ENCODE measurements around the gene MBNL1.
"Not testable (repeated sequence)": the region's sequence is repeated elsewhere in the genome, so short reads cannot be mapped to it uniquely, and the experiment has no call there.

The MBNL1 gene

DNA sequence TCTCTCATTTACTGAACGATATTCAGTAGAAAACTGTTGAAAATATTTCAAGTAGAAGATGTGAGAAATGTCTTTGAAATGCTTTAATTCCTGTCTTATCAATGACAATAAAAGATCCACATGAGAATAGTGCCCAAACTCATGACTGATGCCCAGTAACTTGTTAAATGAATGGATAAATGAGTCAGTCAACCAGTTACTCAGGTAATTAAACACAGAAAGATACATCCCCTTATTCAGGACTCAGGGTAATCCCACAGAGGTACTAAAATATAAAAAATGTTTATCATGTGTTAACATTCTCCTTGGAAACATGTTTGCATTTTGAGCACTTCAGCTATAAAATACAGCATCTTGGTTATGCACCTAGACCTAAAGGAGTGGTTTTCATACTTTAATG, 169.5 kb downstream of the MBNL1 start:
- DNase-seq (ENCODE audit: extremely low read depth in 1 of 2, low read depth in 1 of 2): no peak

DNA sequence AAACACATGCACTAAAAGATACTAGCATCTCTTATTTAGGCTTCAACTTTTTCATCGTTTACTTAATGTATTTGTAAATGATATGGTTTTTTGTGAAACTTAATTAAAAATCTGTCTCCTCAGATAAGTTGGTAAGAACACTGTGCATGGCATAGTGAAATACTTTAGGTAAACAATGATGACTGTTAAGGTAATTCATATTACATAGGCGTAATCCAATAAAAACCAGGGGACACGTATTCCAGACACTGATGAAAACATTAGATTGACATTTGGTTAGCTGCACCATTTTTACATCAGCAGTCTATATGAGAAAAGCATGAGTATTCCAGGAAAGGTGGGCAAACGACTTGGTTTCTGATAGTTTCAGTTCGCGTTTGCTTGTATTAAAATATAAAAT, 170.0 kb downstream of the MBNL1 start:
- no peak for DNase-seq (ENCODE audit: extremely low read depth in 1 of 2, low read depth in 1 of 2)

DNA sequence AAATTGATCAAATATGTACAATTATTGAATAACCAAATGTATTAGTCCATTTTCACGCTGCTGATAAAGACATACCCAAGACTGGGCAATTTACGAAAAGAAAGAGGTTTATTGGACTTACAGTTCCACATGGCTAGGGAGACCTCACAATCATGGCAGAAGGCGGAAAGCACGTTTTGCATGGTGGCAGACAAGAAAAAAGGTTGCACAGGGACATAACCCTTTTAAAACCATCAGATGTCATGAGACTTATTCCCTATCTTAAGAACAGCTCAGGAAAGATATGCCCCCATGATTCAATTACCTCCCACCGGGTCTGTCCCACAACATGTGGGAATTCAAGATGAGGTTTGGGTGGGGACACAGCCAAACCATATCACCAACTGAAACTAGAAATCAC, 171.5 kb downstream of the MBNL1 start:
- not testable (repeated sequence) for DNase-seq (ENCODE audit: extremely low read depth in 1 of 2, low read depth in 1 of 2)

DNA sequence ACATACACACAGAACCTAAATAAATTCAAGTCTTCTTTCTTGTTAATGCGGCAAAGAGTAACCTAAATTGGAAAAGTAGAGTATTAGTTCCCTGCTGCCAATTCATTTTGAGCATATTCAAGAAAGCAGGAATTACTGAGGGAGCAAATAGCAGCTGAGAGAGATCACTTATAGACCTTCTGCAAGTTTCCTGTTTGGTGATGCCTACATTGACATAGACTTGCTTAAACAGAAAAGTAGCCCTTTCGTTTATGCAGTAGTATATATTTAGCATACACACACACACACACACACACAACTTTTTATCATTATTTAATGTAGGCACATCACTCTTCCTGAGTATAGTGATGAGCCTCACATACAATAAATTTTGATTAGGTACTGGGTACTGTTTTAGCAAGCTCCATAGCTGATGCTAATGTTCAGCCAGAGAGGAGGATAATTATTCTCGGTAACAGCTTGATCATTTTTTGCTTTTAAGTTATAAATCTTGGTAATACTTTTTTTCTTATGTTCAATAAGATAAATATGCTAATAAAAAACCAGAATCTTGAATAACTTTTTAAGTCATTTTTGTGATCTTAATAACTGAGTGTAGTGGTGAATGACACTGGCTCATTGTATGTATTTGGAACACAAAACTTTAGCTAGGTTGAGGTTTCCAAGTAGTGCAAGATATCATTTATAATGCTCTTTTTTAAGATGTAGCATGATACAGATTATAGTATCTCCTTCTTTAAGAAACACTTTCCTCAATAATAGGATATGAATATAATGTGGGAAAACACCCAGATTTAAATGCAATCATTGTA, 174.7 kb downstream of the MBNL1 start:
- DNase-seq (ENCODE audit: extremely low read depth in 1 of 2, low read depth in 1 of 2): no peak

DNA sequence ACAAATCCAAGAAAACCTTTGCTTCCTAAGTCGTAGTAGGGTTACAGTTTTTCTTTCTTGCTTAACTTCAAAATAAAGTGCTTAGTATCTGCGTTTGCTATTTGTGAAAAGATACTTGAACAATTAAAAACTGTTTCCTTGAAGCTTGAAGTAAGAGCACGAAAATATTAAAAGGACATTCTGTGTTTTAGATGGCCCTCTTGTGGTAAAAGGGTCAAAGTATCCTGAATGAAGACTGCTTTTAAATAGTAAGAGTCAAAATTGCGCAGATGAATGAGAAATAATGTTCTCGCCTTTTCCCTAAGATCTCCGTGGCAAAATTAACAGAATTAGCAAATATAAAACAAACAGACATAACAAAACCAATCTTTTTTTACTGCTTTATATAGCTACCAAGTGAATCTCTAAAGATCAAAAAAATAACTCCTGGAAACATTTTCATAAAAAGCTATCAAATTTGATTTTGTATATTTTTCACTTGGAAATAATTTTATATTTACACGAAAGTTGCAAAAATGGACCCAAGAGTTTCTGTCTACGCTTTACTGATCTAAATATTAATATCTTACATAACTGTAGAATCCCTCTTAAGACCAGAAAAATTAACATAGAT, 175.4 kb downstream of the MBNL1 start:
- DNase-seq (ENCODE audit: extremely low read depth in 1 of 2, low read depth in 1 of 2): no peak

DNA sequence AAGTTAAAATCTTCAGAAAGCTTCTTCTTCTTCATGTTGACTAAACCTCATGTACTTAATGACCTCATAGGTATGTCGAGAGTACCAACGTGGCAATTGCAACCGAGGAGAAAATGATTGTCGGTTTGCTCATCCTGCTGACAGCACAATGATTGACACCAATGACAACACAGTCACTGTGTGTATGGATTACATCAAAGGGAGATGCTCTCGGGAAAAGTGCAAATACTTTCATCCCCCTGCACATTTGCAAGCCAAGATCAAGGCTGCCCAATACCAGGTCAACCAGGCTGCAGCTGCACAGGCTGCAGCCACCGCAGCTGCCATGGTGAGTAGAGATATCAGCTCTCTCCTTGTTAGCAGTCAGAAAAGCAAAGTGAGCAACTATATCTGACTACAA, 176.5 kb downstream of the MBNL1 start:
- DNase-seq (ENCODE audit: extremely low read depth in 1 of 2, low read depth in 1 of 2): no peak

DNA sequence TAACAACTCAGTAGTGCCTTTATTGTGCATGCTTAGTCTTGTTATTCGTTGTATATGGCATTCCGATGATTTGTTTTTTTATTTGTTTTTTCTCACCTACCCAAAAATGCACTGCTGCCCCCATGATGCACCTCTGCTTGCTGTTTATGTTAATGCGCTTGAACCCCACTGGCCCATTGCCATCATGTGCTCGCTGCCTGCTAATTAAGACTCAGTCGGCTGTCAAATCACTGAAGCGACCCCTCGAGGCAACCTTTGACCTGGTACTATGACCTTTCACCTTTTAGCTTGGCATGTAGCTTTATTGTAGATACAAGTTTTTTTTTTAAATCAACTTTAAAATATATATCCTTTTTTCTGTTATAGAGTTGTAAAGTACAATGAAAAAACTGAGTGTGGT, 177.8 kb downstream of the MBNL1 start:
- no peak for DNase-seq (ENCODE audit: extremely low read depth in 1 of 2, low read depth in 1 of 2)

DNA sequence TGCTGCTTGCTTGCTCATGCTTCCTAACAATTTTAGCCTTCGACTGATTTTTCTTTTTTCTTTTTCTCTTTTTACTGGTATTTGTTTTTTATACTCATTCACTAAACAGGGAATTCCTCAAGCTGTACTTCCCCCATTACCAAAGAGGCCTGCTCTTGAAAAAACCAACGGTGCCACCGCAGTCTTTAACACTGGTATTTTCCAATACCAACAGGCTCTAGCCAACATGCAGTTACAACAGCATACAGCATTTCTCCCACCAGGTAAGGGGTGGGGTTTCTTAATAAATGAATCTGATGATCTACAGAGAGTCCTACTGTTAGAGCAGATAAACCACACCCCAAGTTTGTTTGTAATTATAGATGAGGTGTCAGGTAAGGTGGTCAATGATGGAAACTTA, 178.8 kb downstream of the MBNL1 start:
- DNase-seq (ENCODE audit: extremely low read depth in 1 of 2, low read depth in 1 of 2): no peak

DNA sequence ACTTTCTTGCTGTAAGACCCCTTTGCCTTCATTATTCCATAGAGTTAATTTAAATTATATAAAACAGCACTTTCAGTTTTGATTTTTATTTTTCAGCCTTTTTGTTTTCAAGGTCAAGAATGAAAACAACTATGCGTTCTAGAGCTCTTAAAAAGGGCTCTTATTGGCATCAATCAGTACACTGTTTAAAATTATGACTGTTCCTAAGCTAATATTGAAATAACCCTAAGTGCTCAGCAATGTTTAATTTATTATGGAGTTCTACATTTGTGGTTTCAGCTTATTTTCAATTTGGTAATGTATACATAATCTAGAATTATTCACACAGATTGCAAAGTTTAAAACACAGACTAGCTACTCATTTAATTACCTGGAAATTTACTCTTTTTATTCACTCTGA, 179.4 kb downstream of the MBNL1 start:
- no peak for DNase-seq (ENCODE audit: extremely low read depth in 1 of 2, low read depth in 1 of 2)

DNA sequence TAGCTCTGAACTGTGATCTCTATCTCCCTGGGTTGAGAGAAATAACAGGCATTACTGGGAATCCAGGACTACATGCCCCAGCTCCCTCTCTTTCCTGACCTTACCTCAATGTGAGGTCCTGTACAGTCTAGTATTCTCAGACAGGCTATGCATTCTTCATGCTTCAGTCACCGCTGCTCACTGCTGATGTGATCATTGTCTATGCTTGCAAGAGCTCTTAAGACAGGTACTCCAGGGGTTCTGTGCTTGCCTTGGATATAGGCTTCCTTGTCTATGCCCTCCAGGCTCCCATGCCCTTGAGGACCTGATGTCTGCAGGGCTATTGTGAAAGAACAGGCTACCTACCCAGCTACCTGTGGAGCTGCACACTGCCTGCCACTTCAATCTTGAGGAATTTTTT, 183.6 kb downstream of the MBNL1 start:
- no peak for DNase-seq (ENCODE audit: extremely low read depth in 1 of 2, low read depth in 1 of 2)

DNA sequence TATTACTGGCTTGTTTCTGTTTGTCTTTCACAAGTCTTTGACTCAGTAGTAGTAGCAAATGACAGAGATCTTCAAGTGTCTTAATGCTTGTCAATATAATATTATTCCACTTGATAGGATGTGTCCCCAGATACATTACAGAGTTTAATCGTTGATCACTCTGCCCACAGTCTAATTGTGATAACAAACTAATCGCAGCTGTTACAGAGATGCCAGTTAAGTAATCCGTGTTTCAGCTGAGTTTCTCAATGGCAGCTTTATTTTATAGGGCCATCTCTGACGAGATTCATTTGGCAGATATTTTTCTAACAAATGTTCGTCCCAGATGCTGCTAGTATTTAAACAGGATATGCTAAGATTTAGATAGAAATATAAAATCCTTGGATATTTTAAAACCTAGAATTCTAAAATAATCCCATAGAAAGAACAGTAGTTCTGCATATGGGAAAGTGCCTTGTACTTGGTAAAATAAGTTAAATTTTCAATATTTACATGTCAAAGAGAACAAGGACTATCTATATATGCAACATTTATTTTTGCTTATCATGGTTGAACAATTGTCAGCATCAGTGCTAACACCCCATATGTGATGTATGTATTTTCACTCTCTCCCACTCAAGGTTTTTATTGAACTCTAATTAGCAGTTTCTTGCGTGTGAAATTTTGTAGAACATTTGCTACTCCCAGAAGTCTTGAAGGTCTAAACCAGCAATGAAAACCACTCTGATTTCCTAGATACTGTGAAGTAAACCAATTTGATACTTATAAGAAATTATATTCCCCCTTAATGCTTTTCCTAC, 185.5 kb downstream of the MBNL1 start:
- DNase-seq (ENCODE audit: extremely low read depth in 1 of 2, low read depth in 1 of 2): no peak

DNA sequence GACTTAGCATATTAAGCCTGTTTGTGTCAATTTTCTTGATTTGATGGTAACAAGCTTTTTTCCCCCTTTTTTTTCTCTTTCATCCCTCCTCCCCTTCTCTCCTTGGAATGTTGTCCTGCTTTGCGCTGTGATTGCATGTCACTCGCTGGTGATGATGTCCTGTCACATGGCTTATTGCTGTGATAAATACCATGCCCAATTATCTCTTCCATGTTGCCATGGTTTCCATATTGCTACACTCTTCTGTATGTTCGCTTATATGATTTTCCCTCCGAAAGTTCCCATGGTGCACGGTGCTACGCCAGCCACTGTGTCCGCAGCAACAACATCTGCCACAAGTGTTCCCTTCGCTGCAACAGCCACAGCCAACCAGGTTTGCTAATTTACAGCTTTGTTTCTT, 187.3 kb downstream of the MBNL1 start:
- DNase-seq (ENCODE audit: extremely low read depth in 1 of 2, low read depth in 1 of 2): no peak

DNA sequence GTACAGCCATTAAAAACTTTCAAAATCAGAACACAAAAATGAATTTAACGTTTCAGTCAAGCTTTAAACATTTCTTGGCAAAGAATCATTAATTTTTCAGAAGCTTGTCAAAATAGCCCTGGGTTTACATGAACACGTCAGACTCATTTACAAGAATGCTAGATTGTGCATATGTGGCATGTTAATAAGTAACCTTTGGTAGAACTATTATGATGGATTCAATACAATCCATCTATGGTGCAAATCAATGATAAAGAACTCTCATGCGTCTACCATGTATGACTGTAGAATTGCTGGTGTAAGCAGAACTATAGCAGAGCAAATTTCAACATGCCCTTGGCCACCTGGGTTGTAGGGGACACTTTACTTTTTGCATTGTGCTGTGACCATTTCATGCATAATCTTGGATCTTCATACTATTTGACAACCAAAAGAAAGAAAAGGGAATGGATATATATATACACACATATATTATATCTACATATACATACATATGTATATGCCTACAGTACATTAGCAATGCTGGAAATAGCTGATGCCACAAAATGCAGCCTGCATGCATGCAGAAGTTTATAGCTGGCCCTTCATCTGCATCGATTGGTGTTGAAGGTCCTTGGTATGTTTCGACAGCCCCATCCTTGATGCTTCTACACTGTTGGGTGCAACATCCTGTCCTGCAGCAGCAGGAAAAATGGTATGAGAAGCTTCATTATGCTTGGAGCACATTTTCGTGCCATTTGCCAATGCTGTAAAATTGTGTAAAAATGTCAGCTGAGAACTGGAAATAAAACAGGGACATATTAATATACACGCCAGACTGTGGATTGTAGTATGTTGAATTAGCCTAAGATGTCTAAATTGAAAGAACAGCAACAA, 189.0 kb downstream of the MBNL1 start:
- DNase-seq (ENCODE audit: extremely low read depth in 1 of 2, low read depth in 1 of 2): no peak

DNA sequence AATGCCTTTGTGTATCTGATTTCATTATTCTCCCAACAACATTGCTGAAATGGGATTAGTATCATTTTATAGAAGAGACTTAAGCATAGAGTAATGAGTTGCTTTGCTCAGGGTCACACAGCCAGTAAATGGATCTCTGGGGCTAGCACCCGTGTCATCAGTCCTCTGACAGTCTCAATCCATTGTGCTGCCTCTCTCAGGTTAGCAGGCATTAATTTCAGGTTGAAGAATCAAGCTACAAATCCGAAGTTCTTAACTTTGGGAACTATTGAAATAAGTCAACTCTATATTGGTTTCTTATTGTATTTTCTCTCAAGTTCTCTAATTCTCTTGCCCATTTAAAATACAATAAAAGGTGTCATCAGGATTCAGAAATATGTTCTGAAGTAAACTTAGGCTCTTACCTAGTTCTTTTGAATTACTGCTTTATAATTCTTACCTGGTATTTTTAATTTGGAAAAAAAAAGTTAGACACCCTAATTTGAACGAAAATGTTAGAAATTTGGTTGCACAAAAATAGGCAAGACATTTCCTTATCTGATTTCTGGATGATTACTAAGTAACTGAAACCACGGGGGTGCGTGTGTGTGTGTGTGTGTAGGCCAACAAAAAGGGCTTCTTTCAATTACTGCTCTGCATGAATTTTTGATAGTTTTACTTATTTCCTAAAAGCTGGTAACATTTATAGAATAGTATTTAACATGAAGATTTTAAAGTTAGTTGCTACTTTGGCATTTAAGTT, 189.8 kb downstream of the MBNL1 start:
- peak in 1 of 2 donors; percentile 23 for DNase-seq (ENCODE audit: extremely low read depth in 1 of 2, low read depth in 1 of 2)

DNA sequence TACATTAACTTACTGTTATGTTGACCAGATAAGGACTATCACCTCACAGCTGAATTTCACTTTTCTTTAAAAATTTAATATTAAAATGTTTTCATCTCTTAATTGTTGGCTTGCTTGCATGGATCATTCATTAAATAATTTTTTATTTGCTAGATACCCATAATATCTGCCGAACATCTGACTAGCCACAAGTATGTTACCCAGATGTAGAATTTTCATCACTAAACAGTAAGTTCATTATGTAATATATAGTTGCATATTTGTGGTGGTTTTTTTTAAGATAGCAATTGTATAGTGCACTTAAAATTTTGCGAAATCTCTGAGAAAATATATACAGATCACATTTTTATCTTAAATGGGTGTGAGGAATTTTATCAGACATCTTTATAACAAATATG, 190.4 kb downstream of the MBNL1 start:
- DNase-seq (ENCODE audit: extremely low read depth in 1 of 2, low read depth in 1 of 2): no peak

DNA sequence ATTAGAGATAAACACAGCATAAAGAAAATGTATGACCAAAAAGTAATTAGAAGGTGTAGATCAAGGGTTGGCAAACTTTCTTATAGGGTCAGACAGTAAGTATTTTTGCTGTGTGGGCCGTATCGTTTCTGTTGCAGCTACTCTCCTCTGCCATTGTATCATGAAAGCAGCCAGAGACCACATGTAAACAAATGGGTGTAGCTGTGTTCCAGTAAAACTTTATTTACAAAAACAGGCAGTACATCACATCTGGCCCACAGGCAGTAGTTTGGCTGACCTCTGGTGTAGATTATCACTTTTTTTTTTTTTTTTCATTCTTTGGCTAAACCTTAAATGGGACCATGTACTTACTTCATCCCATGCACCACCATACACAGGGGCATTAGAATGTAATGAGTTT, 190.8 kb downstream of the MBNL1 start:
- DNase-seq (ENCODE audit: extremely low read depth in 1 of 2, low read depth in 1 of 2): no peak

DNA sequence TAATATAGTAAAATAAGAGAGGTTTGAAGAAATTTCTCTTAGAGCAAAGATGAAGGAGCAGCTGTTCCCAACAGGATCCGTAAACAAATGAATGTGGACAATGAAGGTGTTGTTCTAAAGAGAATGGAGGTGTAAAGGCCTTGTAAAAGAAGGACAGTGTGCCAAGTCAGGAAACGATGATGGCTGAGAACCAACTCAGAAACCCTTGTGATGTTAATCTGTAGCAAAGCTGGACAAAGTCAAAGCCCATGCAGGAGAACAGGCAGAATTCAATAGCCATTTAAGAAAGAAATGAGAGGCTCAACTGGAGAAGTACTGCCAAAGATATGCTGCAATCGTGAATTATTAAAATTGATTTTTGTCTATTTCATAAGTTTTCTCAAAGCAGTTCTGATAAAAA, 192.2 kb downstream of the MBNL1 start:
- DNase-seq (ENCODE audit: extremely low read depth in 1 of 2, low read depth in 1 of 2): no peak

DNA sequence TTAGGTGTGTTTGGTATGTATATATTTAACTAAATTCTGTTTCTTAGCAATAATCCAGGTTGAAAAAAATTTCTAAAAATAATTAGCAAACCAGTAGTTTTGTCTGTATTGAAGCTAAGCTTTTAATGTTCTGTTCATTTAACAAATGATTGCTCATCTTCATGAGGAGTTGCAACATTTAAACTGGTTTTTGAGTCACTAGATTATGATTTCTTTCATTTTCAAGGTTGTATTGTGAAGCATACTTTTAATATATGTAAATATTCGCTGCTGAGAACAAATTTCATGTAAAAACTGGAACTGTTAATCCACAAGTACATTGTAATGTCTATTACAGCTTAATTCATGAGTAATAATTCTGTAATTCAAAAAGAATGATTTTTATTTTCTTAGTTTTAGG, 192.7 kb downstream of the MBNL1 start:
- DNase-seq (ENCODE audit: extremely low read depth in 1 of 2, low read depth in 1 of 2): no peak

DNA sequence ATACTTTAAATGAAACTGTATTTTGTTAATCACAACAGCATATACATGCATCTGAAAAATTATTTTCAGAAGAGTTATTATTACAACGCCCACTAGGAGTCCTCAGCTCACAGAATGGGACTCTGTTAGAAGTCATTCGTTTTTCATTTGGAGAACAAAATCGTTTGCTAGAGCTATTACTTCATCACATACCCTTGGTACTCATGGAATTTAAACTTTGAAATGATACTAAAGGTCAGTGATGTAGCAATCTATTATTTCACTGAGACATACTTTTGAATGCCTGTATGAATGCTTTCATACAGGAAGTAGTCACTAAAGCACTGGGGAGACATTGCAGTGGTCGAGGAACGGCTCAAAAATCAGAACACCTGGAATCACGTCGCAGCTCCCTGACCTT, 198.1 kb downstream of the MBNL1 start:
- DNase-seq (ENCODE audit: extremely low read depth in 1 of 2, low read depth in 1 of 2): no peak

All from stimulated activated CD8-positive, alpha-beta memory T cell treated with anti-CD3 and anti-CD28 coated beads, Interleukin-7, amount 100 ng/mL, for 48 hours (primary cell).